ENCODE results near the gene KLLN. TPM values are rescaled to one million over a fixed set of nuclear protein-coding genes. Genes with fewer than 3 reads are reported as not detected.

KLLN gene
- total and polyA plus RNA-seq, 2 experiments from 2014 or later, result 0.56 to 1.1 TPM

DNA sequence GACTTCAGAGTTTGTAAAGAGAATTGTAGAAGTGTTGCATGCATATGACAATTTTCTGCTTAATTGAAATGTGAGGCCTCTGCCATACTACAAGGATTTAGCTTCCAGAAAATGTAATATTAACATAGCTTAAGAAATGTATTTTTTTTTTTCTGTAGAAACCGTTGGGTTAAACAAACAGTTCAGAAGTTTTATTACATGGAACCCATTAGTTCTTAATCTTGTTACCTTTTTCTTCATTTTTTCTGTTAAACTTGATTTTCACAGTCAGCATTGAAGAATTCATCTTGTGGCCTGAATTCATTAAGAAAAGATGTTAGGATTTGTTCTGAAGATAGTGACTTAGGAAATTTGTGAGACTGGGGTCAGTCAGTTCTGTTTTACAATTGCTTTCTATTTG lies 4.9 kb upstream of the KLLN start:
- H3K9ac ChIP-seq, result peak overlapping the region; percentile 94
- H3K27ac ChIP-seq, result peak overlapping the region; percentile 2; the same call in 1 of the 2 replicates
- H4K20me1 ChIP-seq (ENCODE audit: insufficient read depth), result peaks cover 18% of the 10 kb centered on the region; the same call in 1 of the 2 replicates

DNA sequence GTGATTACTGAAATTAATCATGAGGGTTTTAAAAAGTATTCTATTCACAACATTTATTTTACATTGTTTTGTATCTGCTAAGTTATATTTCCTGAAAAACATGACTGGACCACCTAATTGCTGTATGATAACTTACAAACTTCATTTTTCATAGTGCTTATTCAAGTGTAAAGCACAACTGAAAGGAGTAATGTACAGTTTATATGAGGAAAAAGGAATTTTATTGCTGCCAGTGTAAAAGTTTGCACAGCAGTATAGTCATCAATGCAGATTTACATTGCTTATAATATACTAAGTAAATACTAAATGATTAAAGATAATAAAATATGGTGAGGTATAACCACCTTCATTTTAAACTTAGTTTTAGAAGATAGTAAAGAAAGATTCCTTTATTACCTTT lies 4.1 kb upstream of the KLLN start:
- H3K4me2 ChIP-seq (ENCODE audit: unreplicated experiment), result peak overlapping the region; percentile 99
- TF ChIP-seq EZH2phosphoT487 (IDR thresholded peaks at IDR 0.05; ENCODE audit: insufficient read depth, low read depth), result no peak
- TF ChIP-seq EZH2 (IDR thresholded peaks at IDR 0.05; ENCODE audit: insufficient read depth, poor library complexity, severe bottlenecking), result no peak
- H3K4me3 ChIP-seq, result peak overlapping the region; percentile 98
- H4K20me1 ChIP-seq (ENCODE audit: insufficient read depth), result peaks cover 18% of the 10 kb centered on the region; the same call in 1 of the 2 replicates
- peaks cover 39% of the 10 kb centered on the region for H3K4me1 ChIP-seq (ENCODE audit: insufficient read depth)
- no peak overlapping the region for H3K27ac ChIP-seq
- no peaks in the 10 kb centered on the region for H3K9me3 ChIP-seq (ENCODE audit: low read depth)
- H3K79me2 ChIP-seq (ENCODE audit: insufficient read depth), result peaks cover 85% of the 10 kb centered on the region
- H3K36me3 ChIP-seq (ENCODE audit: low read depth), result 0 out of 2 replicates have a peak, but pooled peaks cover 4% of the 10 kb centered on the region
- no peak overlapping the region for H2AFZ ChIP-seq
- DNase-seq, result no peak
- H3K9ac ChIP-seq, result peak overlapping the region; percentile 94
- in situ Hi-C loops (cut with MboI), result no loop called here
- H3K27me3 ChIP-seq (replicated peaks; ENCODE audit: insufficient read depth), result no peaks in the 10 kb centered on the region
- peaks cover 20% of the 10 kb centered on the region for H3F3A ChIP-seq (ENCODE audit: insufficient read depth)
- no peaks in the 10 kb centered on the region for H3K9me2 ChIP-seq (ENCODE audit: insufficient read depth)

More for the DNA sequence above, 4.9 kb upstream of the KLLN start:
- Histone ChIP-seq H3K4me3 (peak overlapping the region; percentile 98), H3F3A (ENCODE audit: insufficient read depth) (peaks cover 14% of the 10 kb centered on the region), H2AFZ (no peak overlapping the region), H3K27me3 (replicated peaks; ENCODE audit: insufficient read depth) (no peaks in the 10 kb centered on the region), H3K9me3 (ENCODE audit: low read depth) (no peaks in the 10 kb centered on the region), H3K9me2 (ENCODE audit: insufficient read depth) (no peaks in the 10 kb centered on the region), H3K4me2 (ENCODE audit: unreplicated experiment) (peak overlapping the region; percentile 99), H3K4me1 (ENCODE audit: insufficient read depth) (peaks cover 40% of the 10 kb centered on the region), H3K79me2 (ENCODE audit: insufficient read depth) (peaks cover 93% of the 10 kb centered on the region), H3K36me3 (ENCODE audit: low read depth) (0 out of 2 replicates have a peak, but pooled peaks cover 4% of the 10 kb centered on the region)
- in situ Hi-C loops (cut with MboI), result no loop called here
- WGBS, 2 experiments (ENCODE audit: low coverage in 1 of 2, low lambda C conversion rate in 2 of 2, missing lambda C conversion rate in 2 of 2), result 2 to 8% methylated on average over 1 of the region's 1 CpG
- DNase-seq, result no peak
- TF ChIP-seq EZH2 (IDR thresholded peaks at IDR 0.05; ENCODE audit: insufficient read depth, poor library complexity, severe bottlenecking), result no peak
- no peak for TF ChIP-seq EZH2phosphoT487 (IDR thresholded peaks at IDR 0.05; ENCODE audit: insufficient read depth, low read depth)

DNA sequence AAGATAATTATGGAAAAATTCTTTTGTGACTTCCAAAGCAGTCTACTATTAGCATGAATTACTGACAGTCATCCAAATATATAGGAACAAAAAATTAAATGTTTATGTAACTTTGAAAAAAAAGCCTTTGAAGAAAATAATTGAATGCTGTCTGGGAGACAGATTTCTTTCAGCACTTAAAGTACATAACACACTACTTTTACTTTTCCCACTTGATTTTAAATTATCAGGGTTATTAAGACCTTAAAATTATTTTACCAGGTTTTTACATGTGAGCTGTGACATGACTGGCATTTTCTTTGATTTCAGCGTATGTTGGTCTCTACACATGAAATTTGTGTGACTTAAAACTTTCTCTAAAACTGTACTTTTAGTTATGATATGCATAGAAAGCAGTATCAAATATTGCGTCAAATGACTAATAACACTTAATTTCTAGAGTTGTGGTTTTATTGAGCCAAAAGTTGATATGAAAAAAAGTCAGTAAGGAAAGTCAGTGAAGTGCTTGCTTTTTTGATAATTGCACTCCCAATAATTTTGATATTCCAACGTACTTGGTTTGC lies 3.2 kb upstream of the KLLN start:
- in situ Hi-C loops (cut with MboI), result no loop called here
- Histone ChIP-seq H3K27ac (no peak overlapping the region), H3K4me1 (ENCODE audit: insufficient read depth) (peaks cover 36% of the 10 kb centered on the region), H3K4me3 (peak overlapping the region; percentile 98), H3F3A (ENCODE audit: insufficient read depth) (peaks cover 27% of the 10 kb centered on the region), H3K36me3 (ENCODE audit: low read depth) (no peaks in the 10 kb centered on the region), H2AFZ (no peak overlapping the region), H3K9me3 (ENCODE audit: low read depth) (no peaks in the 10 kb centered on the region), H3K4me2 (ENCODE audit: unreplicated experiment) (peak overlapping the region; percentile 99), H3K9ac (peak overlapping the region; percentile 94), H4K20me1 (ENCODE audit: insufficient read depth) (peaks cover 18% of the 10 kb centered on the region; the same call in 1 of the 2 replicates), H3K79me2 (ENCODE audit: insufficient read depth) (peaks cover 75% of the 10 kb centered on the region), H3K27me3 (replicated peaks; ENCODE audit: insufficient read depth) (no peaks in the 10 kb centered on the region), H3K9me2 (ENCODE audit: insufficient read depth) (no peaks in the 10 kb centered on the region)
- TF ChIP-seq EZH2phosphoT487 (IDR thresholded peaks at IDR 0.05; ENCODE audit: insufficient read depth, low read depth) (no peak), EZH2 (IDR thresholded peaks at IDR 0.05; ENCODE audit: insufficient read depth, poor library complexity, severe bottlenecking) (no peak)
- 1 to 2% methylated on average over 3 of the region's 3 CpGs for WGBS, 2 experiments (ENCODE audit: low coverage in 1 of 2, low lambda C conversion rate in 2 of 2, missing lambda C conversion rate in 2 of 2)
- DNase-seq, result no peak

DNA sequence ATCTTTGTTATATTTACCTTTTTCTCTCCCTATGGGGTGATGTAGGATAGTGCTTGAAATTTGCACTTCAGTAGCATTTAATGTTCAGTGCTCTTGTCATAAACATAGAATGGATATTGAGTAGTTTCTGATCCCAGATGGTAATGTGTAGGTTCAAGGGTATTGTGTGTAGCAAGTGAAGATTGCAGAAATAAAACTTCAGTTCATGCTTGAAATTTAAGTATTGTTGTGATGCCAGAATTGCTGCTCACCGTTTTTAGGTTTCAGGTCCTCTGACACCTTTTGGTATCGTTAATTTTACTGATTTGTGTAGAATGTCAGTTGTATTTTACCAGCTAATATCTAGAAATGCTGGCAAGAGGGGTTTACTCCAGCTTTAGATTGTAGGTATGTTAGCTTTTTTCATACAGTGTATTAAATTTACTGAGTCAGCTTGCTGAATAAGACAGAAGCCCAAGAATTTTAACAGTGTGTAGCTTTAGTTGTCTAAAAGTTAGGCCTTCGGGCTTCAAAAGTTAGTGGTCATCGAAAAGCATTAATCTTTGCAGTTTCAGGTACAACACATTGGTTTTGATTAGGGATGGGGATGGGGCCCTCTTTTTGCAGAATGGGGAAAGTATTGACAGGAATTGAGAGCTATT lies 2.0 kb upstream of the KLLN start:
- H3K4me1 ChIP-seq (ENCODE audit: insufficient read depth), result peaks cover 26% of the 10 kb centered on the region; the same call in 1 of the 2 replicates
- in situ Hi-C loops (cut with MboI), result no loop called here
- TF ChIP-seq EZH2phosphoT487 (IDR thresholded peaks at IDR 0.05; ENCODE audit: insufficient read depth, low read depth), result no peak
- peak overlapping the region; percentile 93 for H3K27ac ChIP-seq
- H3K4me2 ChIP-seq (ENCODE audit: unreplicated experiment), result peak overlapping the region; percentile 99
- peak; percentile 47 for DNase-seq
- peaks cover 12% of the 10 kb centered on the region; the same call in 1 of the 2 replicates for H4K20me1 ChIP-seq (ENCODE audit: insufficient read depth)
- H2AFZ ChIP-seq, result no peak overlapping the region
- H3K27me3 ChIP-seq (replicated peaks; ENCODE audit: insufficient read depth), result no peaks in the 10 kb centered on the region
- H3K9me2 ChIP-seq (ENCODE audit: insufficient read depth), result no peaks in the 10 kb centered on the region
- H3K36me3 ChIP-seq (ENCODE audit: low read depth), result no peaks in the 10 kb centered on the region
- 0 to 2% methylated on average over 4 of the region's 4 CpGs for WGBS, 2 experiments (ENCODE audit: low coverage in 1 of 2, low lambda C conversion rate in 2 of 2, missing lambda C conversion rate in 2 of 2)
- H3K9ac ChIP-seq, result peak overlapping the region; percentile 94
- peak overlapping the region; percentile 98 for H3K4me3 ChIP-seq
- H3K79me2 ChIP-seq (ENCODE audit: insufficient read depth), result peaks cover 64% of the 10 kb centered on the region
- H3K9me3 ChIP-seq (ENCODE audit: low read depth), result no peaks in the 10 kb centered on the region
- H3F3A ChIP-seq (ENCODE audit: insufficient read depth), result peaks cover 38% of the 10 kb centered on the region

Measured in GM23248 (cell line).